Thyroid gland (tissue), 4 donors: ENCODE results near the gene DSP. TPM values are rescaled to one million over a fixed set of nuclear protein-coding genes. Genes with fewer than 3 reads are reported as not detected.

Experiments used
- DNase-seq, 2 donors: peaks; one replicate each; pipeline ENCODE4 v3.0.0-alpha.2; 2019
- H3K27ac ChIP-seq, 3 donors: fragments of 200-600 bp; sonication (generic); 1 replicate in 2 of 3; 2 replicates in 1 of 3; pipeline ENCODE4 v1.5.1; 2016 to 2019; ENCODE audit warnings: mild to moderate bottlenecking in 1 of 3, moderate library complexity in 1 of 3
- H3K27me3 ChIP-seq: fragments of 200-600 bp; sonication (generic); one replicate; pipeline ENCODE4 v1.5.1; 2019
- H3K36me3 ChIP-seq, 2 donors: fragments of 200-600 bp; sonication (generic); one replicate each; pipeline ENCODE4 v1.5.1; 2016 to 2019
- H3K4me1 ChIP-seq, 2 donors: fragments of 200-600 bp; sonication (generic); one replicate each; pipeline ENCODE4 v1.5.1; 2017 to 2019
- H3K4me3 ChIP-seq, 3 donors: fragments of 200-600 bp; sonication (generic); replicated peaks in 1 of 3; 1 replicate in 2 of 3; 2 replicates in 1 of 3; pipeline ENCODE4 v1.5.1; 2016; ENCODE audit warnings: mild to moderate bottlenecking in 1 of 3
- H3K9me3 ChIP-seq: fragments of 200-600 bp; sonication (generic); one replicate; pipeline ENCODE4 v1.5.1; 2017
- CTCF ChIP-seq, 6 experiments: fragments of 200-600 bp in 3 of 6; fragments of 450-650 bp in 3 of 6; sonication (generic) in 3 of 6; IDR thresholded peaks; one replicate each; pipeline ENCODE4 v1.5.1; 2016 to 2019; ENCODE audit warnings: antibody characterized with exemption in 6 of 6, mild to moderate bottlenecking in 2 of 6, inconsistent platforms in 1 of 6, moderate library complexity in 1 of 6
- POLR2A ChIP-seq, 2 donors: fragments of 450-650 bp; IDR thresholded peaks; one replicate each; pipeline ENCODE4 v1.6.1; 2017; ENCODE audit warnings: antibody characterized with exemption in 2 of 2, mild to moderate bottlenecking in 2 of 2, moderate library complexity in 1 of 2
- WGBS, 2 donors: methylation state at CpG; one replicate each; pipeline ENCODE4 v1.1.5; 2017; 5-methylcytosine and 5-hydroxymethylcytosine counted together
- intact Hi-C: fragments of 100-400 bp; cut with DNase I; formaldehyde crosslinking; loops from one replicate; pipeline ENCODE4 v1.15.1; 2023
- total RNA-seq, 4 donors: library from RNA; depleted of rRNA; stranded (reverse); fragments of >200 nt; gene quantifications; one replicate each; pipeline ENCODE4 v1.2.3, GENCODE V29; 2016

DSP gene
- total RNA-seq, 4 donors from 2014 or later = 122 to 176 (median 145) TPM

GRCh38 chr6:7547315-7547714, 5.8 kb downstream of the DSP start:
- WGBS, 2 donors = 89 to 92% methylated on average over 4 of the region's 4 CpGs
- Histone ChIP-seq H3K4me1 (peaks cover 56 to 58% of the 10 kb centered on the region in 2 donors), H3K9me3 (no peaks in the 10 kb centered on the region), H3K4me3 (no peak overlapping the region), H3K27ac (peak overlapping the region; percentile 41 to 83 (median 75)), H3K27me3 (no peaks in the 10 kb centered on the region), H3K36me3 (no peaks in the 10 kb centered on the region)
- intact Hi-C loops = no loop called here
- no peak for DNase-seq
- TF ChIP-seq POLR2A (IDR thresholded peaks at IDR 0.05) (no peak), CTCF (IDR thresholded peaks at IDR 0.05) (no peak)

GRCh38 chr6:7550433-7550801, 8.9 kb downstream of the DSP start:
- no peak for TF ChIP-seq POLR2A (IDR thresholded peaks at IDR 0.05)
- no peak for TF ChIP-seq CTCF (IDR thresholded peaks at IDR 0.05)
- no peaks in the 10 kb centered on the region for H3K27me3 ChIP-seq
- intact Hi-C loops = no loop called here

GRCh38 chr6:7554533-7555275, 13.2 kb downstream of the DSP start:
- Histone ChIP-seq H3K36me3 (peaks cover 0 to 11% of the 10 kb centered on the region in 2 donors), H3K4me3 (no peak overlapping the region), H3K9me3 (no peaks in the 10 kb centered on the region), H3K4me1 (peaks cover 20 to 36% of the 10 kb centered on the region in 2 donors), H3K27ac (peak overlapping the region in 1 of 3 donors; percentile 17), H3K27me3 (no peaks in the 10 kb centered on the region)
- no peak for DNase-seq
- intact Hi-C loops = no loop called here
- TF ChIP-seq POLR2A (IDR thresholded peaks at IDR 0.05) = no peak
- no peak for TF ChIP-seq CTCF (IDR thresholded peaks at IDR 0.05)
- WGBS, 2 donors = 64 to 67% methylated on average over 6 of the region's 6 CpGs

More at GRCh38 chr6:7550433-7550801, 8.9 kb downstream of the DSP start:
- 34 to 42% methylated on average over 2 of the region's 2 CpGs for WGBS, 2 donors
- peaks cover 47 to 70% of the 10 kb centered on the region in 2 donors for H3K4me1 ChIP-seq
- no peaks in the 10 kb centered on the region for H3K9me3 ChIP-seq
- DNase-seq = no peak
- H3K36me3 ChIP-seq = no peaks in the 10 kb centered on the region
- H3K4me3 ChIP-seq = no peak overlapping the region
- peak overlapping the region; percentile 67 to 83 (median 75) for H3K27ac ChIP-seq

GRCh38 chr6:7555671-7556070, 14.2 kb downstream of the DSP start:
- Histone ChIP-seq H3K4me1 (peaks cover 13 to 36% of the 10 kb centered on the region in 2 donors), H3K27ac (no peak overlapping the region), H3K9me3 (no peaks in the 10 kb centered on the region), H3K27me3 (no peaks in the 10 kb centered on the region), H3K4me3 (no peak overlapping the region), H3K36me3 (peaks cover 0 to 11% of the 10 kb centered on the region in 2 donors)
- 86 to 87% methylated on average over 11 of the region's 11 CpGs for WGBS, 2 donors
- DNase-seq = no peak
- intact Hi-C loops = no loop called here
- TF ChIP-seq POLR2A (IDR thresholded peaks at IDR 0.05) (no peak), CTCF (IDR thresholded peaks at IDR 0.05) (no peak)

- intact Hi-C loops = no loop called here
- TF ChIP-seq POLR2A (IDR thresholded peaks at IDR 0.05) (no peak), CTCF (IDR thresholded peaks at IDR 0.05) (no peak)
- Histone ChIP-seq H3K9me3 (no peaks in the 10 kb centered on the region), H3K27me3 (no peaks in the 10 kb centered on the region), H3K36me3 (peaks cover 0 to 11% of the 10 kb centered on the region in 2 donors), H3K27ac (no peak overlapping the region), H3K4me3 (no peak overlapping the region), H3K4me1 (peaks cover 11 to 39% of the 10 kb centered on the region in 2 donors)
- whole genome bisulfite sequencing, 2 donors = 93 to 94% methylated on average over 12 of the region's 12 CpGs
- DNase-seq = no peak
Observed at GRCh38 chr6:7556394-7557106, 15.1 kb downstream of the DSP start.
